ENCODE results near the gene KRT4.
"Not testable (repeated sequence)": the region's sequence is repeated elsewhere in the genome, so short reads cannot be mapped to it uniquely, and the experiment has no call there.

Gene KRT4

DNA sequence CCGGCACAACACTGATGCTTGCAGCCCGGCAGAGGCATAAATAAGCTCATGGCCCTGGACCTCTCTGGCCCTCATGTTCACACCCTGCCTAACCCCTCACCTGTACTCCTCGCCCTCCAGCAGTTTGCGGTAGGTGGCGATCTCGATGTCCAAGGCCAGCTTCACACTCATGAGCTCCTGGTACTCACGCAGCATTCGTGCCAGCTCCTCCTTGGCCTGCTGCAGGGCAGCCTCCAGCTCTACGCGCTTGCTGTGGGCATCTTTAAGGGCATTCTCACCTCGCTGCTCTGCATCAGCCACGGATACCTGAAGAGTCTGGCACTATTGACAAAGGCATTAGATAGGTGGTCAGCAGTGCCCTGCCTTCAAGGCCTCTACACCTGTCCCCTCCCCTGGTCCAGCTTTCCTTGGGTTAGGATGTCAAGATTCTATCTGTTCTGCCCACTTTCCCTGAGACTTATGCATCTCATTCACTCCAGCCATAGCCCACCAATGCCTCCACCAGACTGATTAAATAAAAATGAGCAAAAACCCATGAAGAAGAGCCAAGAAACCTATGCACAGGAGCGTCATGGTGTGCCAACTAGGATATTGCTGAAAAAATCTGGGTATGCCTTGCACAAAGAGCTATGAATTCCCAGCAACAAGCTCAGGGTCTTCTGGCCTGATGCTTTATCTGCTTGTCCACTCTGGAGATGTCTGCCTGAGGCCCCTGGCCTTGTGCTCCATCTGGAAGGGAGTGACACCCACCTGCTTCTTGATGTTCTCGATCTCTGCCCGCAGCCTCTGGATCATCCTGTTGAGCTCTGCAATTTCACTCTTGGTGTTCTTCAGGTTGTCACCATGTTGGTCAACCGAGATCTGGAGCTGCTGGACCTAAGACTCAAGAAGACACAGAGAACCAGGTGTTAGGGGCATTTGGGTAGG lies 6.1 kb downstream of the KRT4 start:
- DNase-seq (ENCODE audit: low spot score), result no peak

DNA sequence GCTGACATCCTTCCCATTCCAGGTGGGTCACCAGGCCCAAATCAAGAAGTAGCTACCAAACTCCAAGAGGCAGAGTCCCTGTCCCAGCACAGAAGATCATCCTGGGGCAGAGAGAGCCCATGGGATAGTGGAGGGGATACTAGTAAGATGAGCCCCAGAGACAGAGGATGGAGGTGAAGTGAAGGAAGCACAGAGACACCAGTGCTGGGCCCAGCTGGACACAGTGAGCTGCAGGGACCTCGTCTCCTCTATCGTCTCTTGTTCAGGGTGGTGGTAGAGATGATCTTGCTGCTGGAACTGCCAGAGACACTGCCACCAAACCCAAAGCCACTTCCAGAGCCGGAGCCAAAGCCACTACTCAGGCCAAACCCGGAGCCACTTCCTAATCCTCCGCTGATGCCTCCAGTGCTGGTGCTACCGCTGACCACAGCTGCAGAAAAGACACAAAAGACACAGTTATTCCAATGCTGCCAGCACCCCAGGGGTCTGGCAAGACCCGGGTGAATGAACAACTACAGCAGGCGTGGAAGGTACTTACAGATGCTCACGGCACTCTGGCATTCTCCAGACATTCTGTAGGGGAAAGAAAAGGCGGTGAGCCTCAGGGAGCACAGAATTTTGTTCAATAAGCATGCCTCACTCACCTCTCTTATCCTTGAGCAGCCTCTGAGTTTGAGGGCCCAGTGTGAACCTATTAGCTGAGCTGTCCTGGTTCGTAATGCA lies 6.9 kb downstream of the KRT4 start:
- DNase-seq (ENCODE audit: low spot score), result no peak

DNA sequence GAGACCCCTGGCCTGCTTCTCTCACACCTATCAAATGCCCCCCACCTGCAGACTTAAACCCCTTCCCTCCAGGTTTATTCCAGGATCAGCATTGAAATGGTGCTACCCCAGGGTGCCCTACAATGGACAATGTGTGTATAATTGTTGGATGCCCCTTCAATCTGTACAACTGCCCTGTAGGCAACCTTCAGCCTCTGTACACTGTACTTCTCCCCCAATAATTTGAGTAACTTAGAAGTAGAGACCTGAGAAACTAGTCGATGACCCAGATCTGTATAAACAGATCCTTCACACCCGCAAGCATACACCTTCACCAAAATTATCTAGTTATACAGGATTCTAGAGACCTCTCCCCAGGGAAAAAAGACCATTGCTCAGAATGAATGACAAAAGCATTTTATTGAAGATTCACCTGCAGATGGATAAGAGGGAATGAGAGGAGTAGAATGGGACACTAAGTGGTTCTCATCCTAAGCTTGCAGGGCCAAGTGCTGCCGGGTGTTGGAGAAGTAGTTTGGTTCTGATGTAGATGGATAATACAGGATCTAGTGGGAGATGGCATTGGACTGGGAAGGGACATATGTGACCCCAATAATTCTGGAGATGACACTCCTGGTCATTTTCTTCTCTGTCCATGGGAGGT lies 7.6 kb downstream of the KRT4 start:
- DNase-seq (ENCODE audit: low spot score), result no peak

DNA sequence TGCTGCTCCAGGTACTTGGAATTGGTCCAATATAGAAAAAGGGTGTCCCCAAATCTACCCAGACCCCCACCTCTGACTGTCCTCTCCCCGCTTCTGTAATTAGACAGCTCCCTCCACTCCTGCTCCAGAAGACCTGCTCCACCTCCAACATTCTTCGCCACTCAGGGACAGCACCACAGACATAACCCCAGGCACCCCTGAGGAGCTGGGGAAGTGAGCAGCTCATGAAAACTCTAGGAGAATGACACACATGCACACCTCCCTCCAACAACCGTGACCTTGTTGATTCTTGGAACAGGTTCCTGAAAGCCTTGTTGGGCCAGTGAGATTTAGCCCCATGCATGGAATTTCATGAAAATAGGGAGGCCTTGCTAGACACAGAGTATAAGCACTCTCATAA lies 8.2 kb downstream of the KRT4 start:
- no peak for DNase-seq (ENCODE audit: low spot score)

DNA sequence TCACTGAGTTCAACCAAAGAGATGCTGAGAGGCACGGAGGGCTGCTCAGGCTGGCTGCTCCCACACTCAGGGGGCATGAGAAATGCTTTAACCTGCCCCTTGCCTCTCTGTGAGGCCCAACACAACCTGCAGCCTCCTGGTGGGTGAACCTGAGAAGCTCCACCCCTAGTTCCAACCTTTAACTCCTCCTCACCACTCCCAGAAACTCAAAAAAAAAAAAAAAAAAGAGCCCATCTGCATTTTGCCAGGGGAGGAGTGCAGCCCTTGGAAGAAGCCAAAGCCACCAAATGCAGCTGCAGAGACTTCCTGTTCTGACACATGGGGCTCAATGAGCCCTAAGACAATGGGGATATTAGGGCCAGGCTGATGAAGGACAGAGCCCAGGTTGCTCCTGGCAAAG lies 8.9 kb downstream of the KRT4 start:
- no peak for DNase-seq (ENCODE audit: low spot score)

DNA sequence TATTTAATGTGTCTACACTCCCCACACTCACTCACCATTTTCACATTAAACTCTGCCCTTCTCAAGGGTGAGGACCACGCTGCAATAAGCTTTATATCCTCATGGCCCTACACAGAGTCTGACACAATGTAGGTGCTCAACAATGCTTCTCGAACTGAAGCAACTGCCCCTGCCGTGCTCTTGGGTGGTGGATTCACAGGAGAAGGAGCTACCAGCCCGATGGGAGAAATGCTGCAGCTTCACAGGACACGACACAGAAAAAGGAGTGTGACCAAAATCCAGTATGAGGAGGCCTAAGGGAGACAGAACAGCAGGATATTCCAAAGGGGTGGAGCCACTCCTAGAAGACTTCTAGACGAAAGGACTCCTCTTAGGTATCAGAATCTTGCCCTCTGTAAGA lies 11.5 kb downstream of the KRT4 start:
- DNase-seq (ENCODE audit: low spot score), result no peak

DNA sequence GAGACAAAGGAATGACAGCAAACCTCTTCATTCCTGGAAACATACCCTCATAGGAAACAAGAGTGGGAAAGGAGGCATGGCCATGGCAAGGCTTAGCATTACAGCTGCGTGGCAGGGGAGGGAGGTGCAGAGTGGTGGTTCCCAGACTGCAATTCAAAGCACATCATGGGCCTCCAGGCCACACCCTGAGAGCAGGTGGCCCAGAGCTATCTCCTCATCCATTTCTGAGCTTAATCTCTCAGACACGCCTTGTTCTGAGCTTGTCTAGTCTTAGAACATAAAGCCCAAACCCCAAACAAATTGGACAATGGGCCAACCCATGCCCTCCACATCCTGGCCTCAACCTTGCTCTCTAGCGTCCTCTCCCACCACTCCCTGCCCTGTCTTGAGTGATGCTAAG lies 12.1 kb downstream of the KRT4 start:
- DNase-seq (ENCODE audit: low spot score), result no peak

DNA sequence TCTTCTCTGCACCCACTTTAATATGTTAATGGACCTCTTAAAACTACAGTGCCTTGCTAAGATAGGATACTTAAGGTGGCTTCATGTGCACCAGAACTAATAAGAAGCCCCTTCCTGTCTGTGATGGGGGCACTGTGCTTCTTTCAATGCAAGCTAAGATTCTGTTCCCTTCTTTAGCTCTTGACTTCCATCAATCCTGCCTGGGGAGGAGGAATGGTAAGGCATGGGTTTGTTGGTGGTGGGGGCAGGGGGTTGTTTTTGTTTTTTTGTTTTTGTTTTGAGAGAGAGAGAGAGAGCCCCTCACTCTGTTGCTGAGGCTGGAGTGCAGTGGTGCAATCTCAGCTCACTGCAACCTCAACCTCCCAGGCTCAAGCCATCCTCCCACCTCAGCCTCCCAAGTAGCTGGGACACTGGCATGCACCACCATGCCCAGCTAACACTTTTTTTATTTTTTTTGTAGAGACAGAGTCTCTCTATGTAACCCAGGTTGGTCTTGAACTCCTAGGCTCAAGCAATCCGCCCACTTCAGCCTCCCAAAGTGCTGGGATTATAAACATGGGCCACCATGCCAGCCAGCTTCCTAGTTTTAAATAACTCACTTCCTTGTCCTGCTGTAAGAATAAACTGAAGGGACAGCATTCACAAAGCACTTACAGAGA lies 13.5 kb downstream of the KRT4 start:
- no peak for DNase-seq (ENCODE audit: low spot score)

DNA sequence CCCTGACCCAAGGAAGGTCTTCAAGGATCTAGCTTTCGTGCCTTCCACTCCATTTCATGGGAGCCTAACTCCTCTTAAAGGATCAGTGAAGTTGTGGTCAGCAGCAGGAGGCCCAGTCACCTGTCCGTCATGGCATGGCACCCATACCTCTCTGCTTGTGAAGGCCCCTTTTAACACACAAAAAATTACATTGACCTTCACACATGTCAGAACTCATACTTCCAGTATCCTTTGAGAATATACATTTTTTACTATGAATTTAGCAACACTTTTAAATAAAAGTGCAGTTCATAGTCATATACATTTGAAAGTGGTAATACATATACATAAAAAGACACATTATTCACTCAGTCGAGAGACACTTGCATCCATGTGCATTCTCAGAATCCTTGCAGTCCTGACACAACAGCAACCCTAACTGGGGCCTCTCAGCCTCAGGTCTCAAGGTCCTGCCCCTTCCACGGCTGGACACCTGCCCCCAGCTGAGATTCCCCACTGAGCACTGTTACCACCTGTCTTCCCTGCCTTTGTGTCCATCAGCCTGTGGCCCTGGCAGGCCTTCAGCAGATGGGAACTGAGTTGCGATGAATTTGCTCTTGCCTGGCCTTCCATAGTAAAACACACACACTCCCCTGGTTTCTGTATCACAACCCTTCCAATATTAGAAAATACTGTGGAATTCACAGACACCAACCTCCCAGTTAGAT lies 14.3 kb downstream of the KRT4 start:
- DNase-seq (ENCODE audit: low spot score), result no peak

DNA sequence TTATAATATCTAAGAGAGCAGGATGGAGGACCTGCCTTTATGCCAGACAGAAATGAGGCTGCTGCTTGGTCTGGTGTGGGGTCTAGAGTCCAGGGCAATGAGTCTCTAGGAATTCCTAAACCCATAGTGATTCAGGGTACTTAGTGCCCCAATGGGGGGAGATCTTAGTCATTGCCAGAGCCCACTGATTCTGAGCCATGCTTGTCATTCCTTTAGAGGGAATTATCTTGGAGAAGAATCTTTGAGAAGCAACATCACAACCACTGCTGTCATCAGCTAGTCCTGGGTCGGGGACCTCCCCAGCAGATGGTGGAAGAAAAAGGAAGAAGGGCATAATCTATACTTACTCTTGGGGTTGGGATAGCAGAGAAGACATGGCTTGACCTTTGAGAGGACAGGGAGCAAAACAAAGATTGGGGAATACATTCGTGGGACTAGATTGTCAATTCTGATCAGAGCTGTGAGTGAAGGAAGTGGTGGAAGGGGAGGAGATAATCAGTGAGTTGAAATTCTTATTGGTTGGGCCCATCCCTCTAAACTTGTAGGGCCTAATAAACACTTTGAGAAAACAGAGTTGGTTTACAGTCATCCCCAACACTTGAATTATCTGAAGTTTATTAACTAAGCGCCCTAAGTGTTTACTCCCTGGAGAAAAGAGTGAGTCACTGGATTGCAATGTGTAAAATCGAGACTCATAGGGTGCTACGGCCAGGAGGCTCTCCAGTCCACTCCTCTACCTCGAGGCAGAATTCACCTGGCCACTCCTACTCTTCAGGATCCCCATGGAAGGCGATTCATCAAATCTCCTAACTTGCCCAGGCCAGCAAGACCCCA lies 15.0 kb downstream of the KRT4 start:
- DNase-seq (ENCODE audit: low spot score), result no peak

DNA sequence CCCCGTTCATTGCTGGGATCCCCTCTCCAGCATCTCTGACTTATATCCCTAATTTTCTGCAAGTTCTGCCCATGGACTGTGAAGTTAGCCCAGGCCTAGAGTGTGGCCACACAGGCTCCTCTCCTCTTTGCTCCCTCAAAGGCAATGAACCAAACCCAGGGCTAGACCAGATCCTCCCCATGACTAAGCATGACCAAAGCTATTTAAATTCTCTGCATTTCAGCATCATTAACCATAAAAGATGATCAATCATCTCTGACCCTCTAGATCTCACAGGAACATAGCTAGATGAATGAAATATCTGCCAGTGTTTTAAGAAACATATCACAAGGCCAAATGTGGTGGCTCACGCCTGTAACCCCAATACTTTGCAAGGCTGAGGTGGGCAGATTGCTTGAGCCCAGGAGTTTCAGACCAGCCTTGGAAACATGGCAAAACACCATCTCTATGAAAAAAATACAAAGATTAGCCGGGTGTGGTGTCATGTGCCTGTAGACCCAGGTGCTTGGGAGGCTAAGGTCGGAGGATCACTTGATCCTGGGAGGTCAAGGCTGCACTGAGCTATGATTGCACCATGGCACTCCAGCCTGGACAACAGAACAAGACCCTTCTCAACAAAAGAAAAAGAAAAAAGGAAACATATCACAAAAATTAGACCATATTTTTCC lies 15.8 kb downstream of the KRT4 start:
- DNase-seq (ENCODE audit: low spot score), result no peak

DNA sequence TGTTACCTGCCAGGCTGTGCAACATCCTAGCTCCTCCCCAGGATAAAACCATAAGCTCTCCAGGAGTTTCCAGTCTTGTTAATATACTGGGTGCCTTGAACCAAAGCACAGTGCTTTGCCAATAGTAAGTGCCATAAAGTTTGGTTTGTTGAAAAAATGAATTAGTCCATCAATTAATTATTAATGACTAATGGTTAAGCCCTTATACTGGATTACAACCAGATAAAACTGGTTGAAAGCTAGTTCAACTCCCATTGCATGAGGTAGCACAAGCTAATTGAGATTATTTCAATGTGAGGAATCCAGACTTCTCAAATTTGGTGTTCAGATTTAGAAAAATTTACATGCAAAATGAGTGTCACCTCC lies 16.4 kb downstream of the KRT4 start:
- no peak for DNase-seq (ENCODE audit: low spot score)

DNA sequence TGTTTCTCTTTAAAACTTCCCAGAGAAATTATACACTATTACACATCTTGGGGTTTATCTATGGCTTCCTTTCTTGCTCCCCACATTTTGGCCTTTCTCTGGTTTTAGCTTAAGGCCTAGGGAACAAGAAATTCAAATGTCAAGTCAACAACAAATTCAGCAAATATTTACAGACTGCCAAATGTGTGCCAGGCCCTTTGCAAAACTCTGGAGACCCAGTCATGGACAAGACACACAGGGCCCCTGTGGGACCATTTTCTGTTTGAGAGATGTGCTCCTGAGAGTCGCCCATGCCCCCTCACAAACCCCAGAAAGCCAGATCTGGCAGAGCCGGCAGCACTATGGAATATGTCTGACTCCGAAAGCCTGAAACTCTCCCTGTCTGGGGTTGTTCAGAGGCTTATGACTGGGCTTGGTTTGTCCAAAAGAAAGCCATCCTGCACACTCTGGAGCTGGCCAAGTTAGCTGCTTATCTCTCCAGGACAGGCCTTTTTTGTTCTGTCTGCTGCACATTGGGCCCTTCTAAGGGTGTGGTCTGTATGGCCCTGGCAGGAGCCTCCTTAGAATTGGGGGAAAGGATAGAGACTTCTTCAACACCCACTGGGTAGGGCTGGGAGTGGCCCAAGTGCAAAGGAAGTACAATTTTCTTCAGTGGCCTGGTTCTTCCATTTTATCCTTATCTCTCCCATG lies 16.9 kb downstream of the KRT4 start:
- DNase-seq (ENCODE audit: low spot score), result no peak

DNA sequence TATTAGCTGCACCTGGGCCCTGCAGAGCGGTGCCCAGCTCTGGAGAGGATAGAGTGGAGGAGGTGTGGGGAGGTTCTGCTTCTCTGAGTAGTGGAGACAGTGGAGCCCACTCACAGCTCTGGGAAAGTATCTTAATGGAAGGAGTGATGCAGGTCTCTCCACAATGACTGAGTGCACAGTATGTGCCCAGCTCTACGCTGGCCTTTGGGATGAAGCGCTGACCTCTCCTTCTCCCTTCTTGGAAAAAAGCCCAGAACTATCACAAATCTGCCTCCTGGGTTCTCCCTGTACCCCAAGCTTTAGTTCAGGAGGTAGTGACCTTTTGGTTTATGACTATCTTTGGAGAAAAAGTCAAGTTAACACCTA lies 17.5 kb downstream of the KRT4 start:
- no peak for DNase-seq (ENCODE audit: low spot score)

DNA sequence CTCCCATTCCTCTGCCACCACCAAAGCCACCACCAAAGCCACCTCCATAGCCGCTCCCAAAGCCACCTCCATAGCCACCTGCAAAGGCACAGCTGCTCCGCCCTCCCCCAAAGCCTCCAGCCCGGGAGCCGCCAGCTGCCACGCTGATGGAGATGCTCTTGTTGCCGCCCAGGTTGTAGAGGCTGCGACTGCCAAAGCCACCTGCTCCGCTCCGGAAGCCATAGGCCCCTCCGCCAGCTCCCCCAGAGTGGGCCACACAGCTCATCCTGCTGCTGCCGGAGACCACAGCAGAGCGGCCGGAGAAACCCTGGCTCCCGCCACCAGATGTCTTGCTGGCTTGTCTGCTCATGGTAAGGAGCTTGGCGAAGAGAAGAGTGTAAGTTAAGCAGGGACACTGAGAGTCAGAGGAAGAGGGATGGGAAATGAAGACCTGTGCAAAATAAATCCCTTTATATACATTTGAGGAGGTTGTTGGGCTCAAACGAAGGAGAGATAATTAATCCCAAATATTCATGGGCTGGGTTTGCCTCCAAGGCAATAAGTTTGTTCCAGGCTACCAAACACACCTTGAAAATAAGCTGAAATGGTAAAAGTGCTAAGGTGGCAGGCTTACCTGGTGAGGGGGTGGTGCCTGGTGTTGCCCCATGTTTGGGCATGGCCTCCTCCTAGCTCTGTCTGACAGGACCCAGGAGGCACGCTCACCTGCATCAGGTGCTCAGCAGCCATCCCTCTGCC lies 18.1 kb downstream of the KRT4 start, which contains the start of gene KRT3:
TSS of gene KRT3 (minus strand) at position 424 of the 735 bp plus-strand sequence. CDS start at position 349, 75 bp downstream.
- no peak for DNase-seq (ENCODE audit: low spot score)

DNA sequence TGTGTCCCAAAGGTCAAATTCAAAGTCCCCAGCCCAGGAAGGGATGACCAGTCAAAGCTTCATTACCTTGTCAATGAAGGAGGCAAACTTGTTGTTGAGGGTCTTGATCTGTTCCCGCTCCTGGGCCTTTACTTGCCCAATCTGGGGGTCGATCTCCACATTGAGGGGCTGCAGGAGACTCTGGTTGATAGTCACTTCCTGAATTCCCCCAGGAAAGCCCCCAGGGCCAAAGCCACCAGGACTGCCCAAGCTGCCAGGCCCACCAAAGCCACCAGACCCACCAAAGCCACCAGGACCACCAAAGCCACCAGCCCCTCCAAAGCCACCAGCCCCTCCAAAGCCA lies 18.6 kb downstream of the KRT4 start:
- DNase-seq (ENCODE audit: low spot score), result not testable (repeated sequence)

DNA sequence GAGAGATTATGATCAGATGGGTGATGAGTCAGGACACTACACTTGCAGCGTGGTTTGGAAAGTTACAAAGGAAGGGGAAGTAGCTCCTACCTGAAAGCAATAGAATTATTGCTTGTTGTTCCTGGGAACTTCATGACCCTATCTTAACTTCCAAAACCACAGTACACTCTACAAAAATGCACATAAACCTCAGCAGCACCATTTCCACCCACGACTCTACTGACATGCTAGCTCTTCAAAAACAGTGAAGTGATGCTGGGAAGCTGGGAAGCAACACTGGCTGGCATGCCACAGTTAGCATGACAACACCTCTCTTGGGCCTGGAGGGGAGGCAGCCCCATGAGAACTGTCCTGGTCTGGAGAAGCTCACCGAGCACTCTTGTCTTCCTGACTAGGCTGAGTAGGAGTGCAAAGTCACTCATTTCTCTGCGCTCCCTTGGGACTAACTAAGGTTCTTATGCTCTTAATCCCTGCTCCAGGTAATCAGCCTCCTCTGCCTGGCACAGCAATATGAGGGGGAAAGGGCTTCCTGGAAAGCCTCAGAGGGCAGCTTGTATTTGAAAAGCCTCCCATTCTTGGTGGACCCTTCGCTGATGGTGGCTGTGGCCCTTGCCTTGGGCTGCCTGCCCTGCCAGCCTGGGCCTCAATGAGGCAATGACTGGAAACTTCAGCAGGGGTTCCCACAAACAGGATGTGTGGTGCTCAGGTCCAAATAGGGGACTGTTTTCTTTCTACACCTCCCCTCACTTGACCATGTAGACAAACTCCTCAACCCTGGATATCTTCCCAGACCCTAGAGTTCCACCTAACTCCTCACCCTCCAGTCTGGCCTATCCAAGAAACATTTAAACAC lies 19.2 kb downstream of the KRT4 start:
- DNase-seq (ENCODE audit: low spot score), result no peak

Data from CD4-positive, alpha-beta T cell treated with Interleukin-2 at 100 ng/mL for 4 hours (primary cell).